Measurements from ENCODE around the gene LIG1.

DNA sequence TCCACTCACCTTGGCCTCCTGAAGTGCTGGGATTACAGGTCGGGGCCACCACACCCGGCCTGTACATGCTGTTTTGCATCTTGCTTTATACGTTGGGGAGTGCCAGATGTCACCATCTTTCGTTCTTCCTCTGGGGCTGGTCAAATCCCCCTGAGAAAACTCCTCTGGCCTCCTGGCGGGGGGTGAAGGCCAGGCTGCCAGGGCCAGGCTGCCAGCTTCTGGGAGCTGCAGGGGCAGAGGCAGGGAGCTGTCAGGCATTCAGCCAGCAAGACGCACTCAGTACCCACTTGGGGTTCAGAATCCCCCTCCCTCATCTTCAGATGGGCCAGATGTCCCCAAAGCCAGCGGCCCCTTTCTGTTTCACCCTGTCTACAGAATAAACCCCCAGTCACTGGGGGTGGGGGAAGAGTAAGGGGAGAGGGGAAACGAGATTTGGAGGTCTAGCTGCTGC, 16.4 kb upstream of the LIG1 start:
- TF ChIP-seq EZH2 (IDR thresholded peaks at IDR 0.05; ENCODE audit: borderline replicate concordance): no peak
- TF ChIP-seq, protein P1, sequence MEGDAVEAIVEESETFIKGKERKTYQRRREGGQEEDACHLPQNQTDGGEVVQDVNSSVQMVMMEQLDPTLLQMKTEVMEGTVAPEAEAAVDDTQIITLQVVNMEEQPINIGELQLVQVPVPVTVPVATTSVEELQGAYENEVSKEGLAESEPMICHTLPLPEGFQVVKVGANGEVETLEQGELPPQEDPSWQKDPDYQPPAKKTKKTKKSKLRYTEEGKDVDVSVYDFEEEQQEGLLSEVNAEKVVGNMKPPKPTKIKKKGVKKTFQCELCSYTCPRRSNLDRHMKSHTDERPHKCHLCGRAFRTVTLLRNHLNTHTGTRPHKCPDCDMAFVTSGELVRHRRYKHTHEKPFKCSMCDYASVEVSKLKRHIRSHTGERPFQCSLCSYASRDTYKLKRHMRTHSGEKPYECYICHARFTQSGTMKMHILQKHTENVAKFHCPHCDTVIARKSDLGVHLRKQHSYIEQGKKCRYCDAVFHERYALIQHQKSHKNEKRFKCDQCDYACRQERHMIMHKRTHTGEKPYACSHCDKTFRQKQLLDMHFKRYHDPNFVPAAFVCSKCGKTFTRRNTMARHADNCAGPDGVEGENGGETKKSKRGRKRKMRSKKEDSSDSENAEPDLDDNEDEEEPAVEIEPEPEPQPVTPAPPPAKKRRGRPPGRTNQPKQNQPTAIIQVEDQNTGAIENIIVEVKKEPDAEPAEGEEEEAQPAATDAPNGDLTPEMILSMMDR (IDR thresholded peaks at IDR 0.05; ENCODE audit: poor library complexity): no peak

Data from hepatocyte (in vitro differentiated cells).